Kidney capillary endothelial cell (primary cell): ENCODE data around the gene KIAA0232.

Experiments used
- DNase-seq: peaks from one replicate; pipeline ENCODE4 v3.0.0-alpha.2; 2018; ENCODE audit warnings: low spot score

The KIAA0232 gene

GRCh38 chr4:6782147-6782845 is at the start of gene KIAA0232:
KIAA0232 (plus strand) TSS chr4:6782727; CDS start chr4:6824454, 41,727 bp downstream.
- DNase-seq = peak; percentile 78

- no peak for DNase-seq
These were observed 49.0 kb upstream of the KIAA0232 start for GRCh38 chr4:6733358-6734164.

GRCh38 chr4:6734165-6734786 is 48.3 kb upstream of the KIAA0232 start:
- DNase-seq = no peak

GRCh38 chr4:6739920-6740319 is 42.6 kb upstream of the KIAA0232 start:
- DNase-seq = no peak

GRCh38 chr4:6740347-6740746 is 42.2 kb upstream of the KIAA0232 start:
- no peak for DNase-seq

- no peak for DNase-seq
These were observed 40.0 kb upstream of the KIAA0232 start for GRCh38 chr4:6742507-6742906.

GRCh38 chr4:6742989-6743388 is 39.5 kb upstream of the KIAA0232 start:
- no peak for DNase-seq

GRCh38 chr4:6746721-6747293 is 35.7 kb upstream of the KIAA0232 start:
- DNase-seq = no peak

GRCh38 chr4:6747294-6748051 is 35.1 kb upstream of the KIAA0232 start:
- no peak for DNase-seq

GRCh38 chr4:6748286-6748685 is 34.2 kb upstream of the KIAA0232 start:
- DNase-seq = no peak

- DNase-seq = peak; percentile 72
These were observed 33.0 kb upstream of the KIAA0232 start for GRCh38 chr4:6749340-6750171.

- no peak for DNase-seq
These were observed 32.0 kb upstream of the KIAA0232 start for GRCh38 chr4:6750286-6751221.

GRCh38 chr4:6751611-6752485 is 30.7 kb upstream of the KIAA0232 start:
- DNase-seq = no peak

- no peak for DNase-seq
These were observed 30.1 kb upstream of the KIAA0232 start for GRCh38 chr4:6752486-6752829.

GRCh38 chr4:6753103-6753560 is 29.4 kb upstream of the KIAA0232 start:
- no peak for DNase-seq

GRCh38 chr4:6753891-6754290 is 28.6 kb upstream of the KIAA0232 start:
- no peak for DNase-seq

GRCh38 chr4:6754481-6755087 is 27.9 kb upstream of the KIAA0232 start:
- DNase-seq = no peak

GRCh38 chr4:6755088-6755753 is 27.3 kb upstream of the KIAA0232 start:
- no peak for DNase-seq
